GM19468 (cell line): ENCODE results near the gene RSRC1.

Experiments used
- ATAC-seq: cut with Tn5 transposase; IDR thresholded peaks from one replicate; pipeline ENCODE4 v1.9.1; 2021; ENCODE audit warnings: mild to moderate bottlenecking, moderate library complexity, moderate number of reproducible peaks; ENCODE audit not compliant: unreplicated experiment; ENCODE audit errors: extremely low read depth

RSRC1 gene

DNA sequence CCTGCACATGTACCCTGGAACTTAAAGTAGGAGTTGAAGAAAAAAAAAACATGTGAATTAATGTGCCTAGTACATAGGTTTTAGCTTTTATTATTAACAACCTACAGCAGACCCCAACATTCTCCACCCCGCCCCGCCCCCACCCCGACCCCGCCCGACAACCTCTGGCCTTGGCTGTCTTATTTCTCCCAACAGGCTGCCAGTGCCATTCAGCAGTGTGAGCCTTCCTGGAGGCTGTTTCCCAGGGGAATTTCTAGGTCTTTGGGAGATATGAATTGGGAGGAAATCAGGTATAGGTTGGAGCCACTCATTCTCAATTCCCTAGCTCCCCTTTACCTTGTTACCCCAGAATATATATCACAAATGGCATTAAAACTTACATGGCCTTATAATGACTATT is 452.8 kb downstream of the RSRC1 start:
- no peak for ATAC-seq

DNA sequence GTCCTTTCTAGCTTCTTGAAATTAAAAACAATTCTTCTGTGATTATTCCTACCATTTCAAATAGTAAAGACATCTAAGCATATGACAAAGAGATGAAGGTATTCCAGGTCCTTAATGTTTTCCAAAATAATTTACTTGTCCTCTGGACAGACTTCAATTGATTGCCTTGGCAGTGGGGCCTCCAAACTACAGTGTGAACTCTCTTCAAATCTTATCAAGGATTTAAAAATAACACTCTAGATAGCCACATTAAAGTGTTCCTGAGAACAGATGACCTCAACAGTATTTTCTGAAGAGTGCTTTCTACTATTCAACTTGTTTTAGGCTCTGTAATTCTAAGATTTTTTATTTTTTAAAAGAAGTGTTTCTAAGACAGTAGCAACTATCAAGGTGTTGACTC is 453.2 kb downstream of the RSRC1 start:
- no peak for ATAC-seq

DNA sequence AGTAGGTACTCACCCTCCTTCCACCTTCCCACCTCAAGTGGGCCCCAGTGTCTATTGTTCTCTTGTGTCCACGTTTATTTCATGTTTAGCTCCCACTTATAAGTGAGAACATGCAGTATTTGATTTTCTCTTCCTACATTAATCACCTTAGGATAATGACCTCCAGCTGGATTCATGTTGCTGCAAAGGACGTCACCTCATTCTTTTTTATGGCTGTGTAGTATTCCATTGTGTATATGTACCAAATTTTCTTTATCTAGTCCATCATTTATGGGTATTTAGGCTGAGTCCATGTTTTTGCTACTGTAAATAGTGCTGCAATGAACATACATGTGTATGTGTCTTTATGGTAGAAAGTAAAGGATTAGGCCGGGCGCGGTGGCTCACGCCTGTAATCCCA is 455.2 kb downstream of the RSRC1 start:
- ATAC-seq = no peak

- ATAC-seq = no peak
Observed at GRCh38 chr3:158568784-158569183, 458.9 kb downstream of the RSRC1 start.

- ATAC-seq = no peak
Observed at GRCh38 chr3:158569794-158570193, 459.9 kb downstream of the RSRC1 start.

DNA sequence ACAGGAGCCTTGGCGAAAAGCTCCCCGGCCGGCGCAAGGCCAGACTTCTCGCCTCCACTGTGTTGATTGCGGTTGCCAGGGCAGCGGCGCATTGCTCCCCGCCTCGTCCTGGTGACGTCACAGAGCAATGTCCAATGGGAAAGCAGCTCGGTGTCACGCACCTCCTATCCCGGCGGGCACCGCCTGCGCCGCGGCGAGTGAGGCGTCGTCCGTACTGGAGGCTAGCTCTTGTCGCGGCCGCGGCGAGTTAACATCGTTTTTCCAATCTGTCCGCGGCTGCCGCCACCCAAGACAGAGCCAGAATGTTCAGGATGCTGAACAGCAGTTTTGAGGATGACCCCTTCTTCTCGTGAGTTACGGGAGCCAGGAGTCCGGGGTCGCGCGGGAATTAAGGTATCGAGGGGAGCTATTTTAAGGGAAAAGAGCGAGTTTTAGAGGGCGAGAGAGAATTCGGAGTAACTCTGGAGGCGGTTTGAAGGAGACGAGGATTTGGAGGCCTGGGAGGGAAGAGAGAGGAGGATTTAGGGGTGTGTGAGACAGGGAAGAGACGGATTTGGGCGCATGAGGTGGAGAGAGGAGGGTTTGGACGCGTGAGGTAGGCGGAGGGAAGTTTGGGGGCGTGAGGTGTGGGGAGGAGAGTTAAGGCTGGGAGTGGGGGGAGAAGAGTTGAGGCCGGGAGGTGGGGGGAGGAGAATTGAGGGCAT is 461.3 kb downstream of the RSRC1 start, which contains the start of gene MLF1:
Gene MLF1, plus strand, starts transcription at position 196 of the 704 bp plus-strand sequence. Its CDS starts 107 bp downstream, at position 303.
- ATAC-seq = peak; percentile 100

- ATAC-seq = no peak
Observed at GRCh38 chr3:158571969-158572765, 462.3 kb downstream of the RSRC1 start.

- no peak for ATAC-seq
Observed at GRCh38 chr3:158572766-158573060, 462.8 kb downstream of the RSRC1 start.

DNA sequence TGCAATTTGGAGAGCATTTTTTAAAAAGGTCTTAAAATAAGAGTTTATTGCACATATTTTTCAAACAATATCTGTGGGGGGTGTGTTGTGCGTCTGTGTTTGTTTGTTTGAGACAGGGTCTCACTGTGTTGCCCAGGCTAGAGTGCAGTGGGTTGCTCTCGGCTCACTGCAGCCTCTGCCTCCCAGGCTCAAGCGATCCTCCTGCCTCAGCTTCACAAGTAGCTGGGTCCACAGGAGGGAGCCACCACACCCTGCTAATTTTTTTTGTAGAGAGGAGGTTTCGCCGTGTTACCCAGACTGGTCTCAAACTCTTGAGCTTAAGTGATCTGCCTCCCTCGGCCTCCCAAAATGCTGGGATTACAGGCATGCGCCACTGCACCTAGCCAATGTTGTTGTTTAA is 463.8 kb downstream of the RSRC1 start:
- no peak for ATAC-seq

DNA sequence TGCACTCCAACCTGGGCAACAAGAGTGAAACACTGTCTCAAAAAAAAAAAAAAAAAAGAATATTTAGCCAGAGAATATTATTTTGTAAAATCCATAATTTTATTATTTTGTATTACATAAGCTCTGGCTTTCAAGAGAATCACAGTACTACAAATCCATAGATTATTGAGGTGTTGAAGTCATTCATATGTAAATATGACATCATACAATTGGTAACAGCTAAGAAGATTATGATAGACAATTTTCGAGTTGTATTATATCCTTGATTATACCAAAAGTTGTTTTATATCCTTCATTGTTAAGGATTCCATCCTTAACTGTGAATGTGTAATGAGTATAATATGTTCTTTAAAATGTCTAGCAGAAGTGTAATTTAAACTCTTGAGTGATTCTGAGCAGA is 464.8 kb downstream of the RSRC1 start:
- no peak for ATAC-seq

DNA sequence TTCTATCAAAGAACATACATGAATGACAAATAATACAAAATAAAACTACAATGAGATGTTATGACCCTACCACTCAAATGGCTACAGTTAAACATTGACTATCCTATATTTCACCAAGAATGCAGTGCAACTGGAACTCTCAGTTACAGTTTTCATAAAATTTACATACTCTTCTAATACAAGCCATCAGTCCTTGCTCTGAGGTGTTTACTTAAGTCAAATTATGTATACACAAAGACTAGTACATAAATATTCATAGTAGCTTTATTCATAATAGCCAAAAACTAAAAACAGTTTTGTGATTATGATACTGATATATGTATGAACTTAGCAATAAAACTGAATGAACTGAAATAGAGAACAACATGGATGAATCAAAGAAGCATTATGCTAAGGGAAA is 480.3 kb downstream of the RSRC1 start:
- no peak for ATAC-seq
